Right renal cortex interstitium (tissue), 3 donors: ENCODE data around the gene ZBTB34. TPM values are rescaled to one million over a fixed set of nuclear protein-coding genes. Genes with fewer than 3 reads are reported as not detected.

Experiments used
- DNase-seq, 3 donors: peaks; one replicate each; pipeline ENCODE4 v3.0.0-alpha.2; 2013; ENCODE audit warnings: low read depth in 3 of 3, low spot score in 2 of 3
- polyA plus RNA-seq, 3 donors: library from polyadenylated mRNA; unstranded; fragments of 120-200 nt; gene quantifications; one replicate each; pipeline ENCODE4 v1.2.1, GENCODE V29; 2013; ENCODE audit not compliant: insufficient read length in 3 of 3

Gene ZBTB34
- polyA plus RNA-seq, 3 donors: 21.7 to 22.7 (median 22.2) TPM

DNA sequence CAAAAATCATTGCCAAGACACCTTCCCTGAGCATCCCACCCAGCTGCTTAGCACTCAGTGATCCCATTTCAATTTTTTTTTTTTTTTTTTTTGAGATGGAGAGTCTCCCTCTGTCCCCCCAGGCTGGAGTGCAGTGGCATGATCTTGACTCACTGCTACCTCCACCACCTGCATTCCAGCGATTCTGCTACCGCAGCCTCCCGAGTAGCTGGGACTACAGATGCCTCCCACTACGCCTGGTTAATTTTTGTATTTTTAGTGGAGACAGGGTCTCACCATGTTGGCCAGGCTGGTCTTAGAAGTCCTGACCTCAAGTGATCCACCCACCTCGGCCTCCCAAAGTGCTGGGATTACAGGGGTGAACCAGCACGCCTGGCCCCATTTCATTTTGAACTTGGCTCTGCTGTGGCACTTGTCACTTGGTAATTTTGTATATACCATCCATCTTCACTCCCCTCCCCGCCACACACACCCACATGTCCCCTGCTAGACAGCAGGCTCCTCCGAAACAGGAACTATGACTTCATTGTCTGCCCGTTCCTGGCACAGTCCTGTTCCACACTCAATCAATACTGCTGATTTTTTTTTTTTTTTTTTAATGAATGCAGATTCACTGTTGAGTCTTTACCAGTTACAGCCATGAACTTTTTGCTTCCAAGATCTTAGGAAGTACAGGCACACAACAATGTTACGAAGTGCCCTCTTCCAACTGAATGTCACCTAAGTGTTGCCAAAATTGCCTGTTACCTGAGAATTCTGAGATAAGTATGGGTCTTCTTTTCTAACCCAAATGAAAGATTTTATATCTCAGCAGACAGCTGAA lies 17.3 kb upstream of the ZBTB34 start:
- DNase-seq: no peak

DNA sequence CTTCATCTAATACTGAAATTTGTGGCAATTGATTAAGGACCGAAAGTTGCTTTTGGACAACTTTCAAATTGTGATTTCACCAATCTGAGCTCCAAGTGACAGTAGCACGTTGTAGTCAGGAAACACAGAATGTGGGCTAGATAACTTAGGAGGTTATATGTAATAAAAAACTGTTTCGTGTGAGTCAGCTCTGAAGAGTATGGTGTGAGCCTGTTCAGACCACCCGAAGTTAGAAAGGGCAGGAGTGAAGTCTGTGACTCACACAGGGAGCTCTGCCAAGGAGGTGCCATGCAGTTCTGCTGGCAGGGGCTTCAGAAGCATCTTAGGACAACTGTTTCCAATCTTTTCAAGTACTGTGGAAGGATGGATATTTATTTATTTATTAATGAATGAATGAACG lies 16.4 kb upstream of the ZBTB34 start:
- DNase-seq: no peak

DNA sequence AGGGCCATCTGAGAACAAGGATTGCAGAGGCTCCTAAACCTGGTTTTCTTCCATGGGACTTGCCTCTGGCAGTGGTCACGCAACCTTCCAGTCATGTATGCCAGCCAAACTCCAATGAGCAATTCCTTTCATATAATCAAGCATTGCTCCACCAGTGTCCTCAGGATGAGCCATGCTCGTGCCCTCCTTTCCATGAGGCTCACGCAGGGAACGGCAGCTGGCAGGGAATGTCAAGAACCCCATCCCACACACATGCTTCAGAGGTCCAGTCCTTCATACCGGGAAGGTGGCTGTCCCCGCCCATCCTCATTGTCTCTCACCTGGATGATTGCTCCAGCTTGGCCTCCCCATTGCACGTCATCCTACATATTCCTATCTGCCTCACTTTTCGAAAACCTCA lies 13.4 kb upstream of the ZBTB34 start:
- no peak for DNase-seq

DNA sequence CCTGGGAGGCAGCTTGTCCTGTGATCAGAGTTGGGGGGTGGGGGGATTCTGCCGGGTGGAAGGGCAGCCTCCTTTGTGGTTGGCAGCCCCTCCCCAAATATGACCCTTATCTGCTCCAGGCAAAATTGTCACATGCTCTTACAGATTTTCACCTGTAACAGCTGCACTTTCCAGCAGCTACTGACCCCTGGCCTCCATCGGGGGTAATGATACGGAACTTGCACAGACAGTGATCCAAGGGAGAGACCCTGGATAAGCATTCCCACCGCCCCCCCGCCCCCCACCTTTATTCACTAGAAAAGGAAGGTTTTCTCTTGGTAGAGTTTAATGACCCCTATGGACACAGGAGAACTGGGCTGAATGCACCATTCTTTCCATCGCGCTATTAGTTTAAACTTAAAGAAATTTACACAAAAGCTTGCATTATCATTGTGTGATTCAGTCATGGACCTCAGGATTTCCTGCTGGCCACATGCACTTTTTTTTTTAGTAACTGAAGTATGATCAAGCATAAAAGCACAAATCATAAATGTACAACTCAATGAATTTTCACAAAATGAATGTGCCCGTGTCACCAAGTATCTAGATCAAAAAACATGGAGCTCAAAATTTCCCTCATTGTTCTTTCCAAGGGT lies 10.7 kb upstream of the ZBTB34 start:
- peak in 1 of 3 donors; percentile 15 for DNase-seq

DNA sequence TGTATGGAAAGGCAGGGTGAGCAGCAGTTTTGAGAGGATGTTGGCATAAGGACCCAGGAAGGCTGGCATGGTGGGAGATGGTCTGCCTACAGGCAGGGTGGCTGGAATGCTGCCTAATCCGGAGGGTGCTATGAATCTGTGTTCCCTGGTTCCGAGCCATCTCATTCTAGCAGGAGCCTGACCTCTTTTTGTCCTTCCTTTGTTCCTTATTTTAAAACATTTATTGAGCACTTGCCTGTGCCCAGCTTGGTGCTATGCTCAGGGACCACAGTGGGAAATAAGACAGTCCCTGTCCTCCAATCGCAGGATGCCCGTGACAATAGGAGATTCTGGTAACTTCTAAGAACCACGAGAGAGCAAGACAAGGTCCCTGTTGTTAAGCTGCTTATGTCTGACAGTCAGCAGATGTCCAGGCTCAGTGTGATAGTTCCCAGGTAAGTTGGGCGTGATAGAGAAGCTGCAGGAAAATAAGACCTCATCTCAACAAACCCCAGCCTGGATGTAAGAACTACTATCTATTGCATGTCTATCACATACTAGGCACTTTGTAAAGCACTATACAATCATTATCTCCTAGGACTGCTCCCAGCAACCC lies 9.1 kb upstream of the ZBTB34 start:
- no peak for DNase-seq

DNA sequence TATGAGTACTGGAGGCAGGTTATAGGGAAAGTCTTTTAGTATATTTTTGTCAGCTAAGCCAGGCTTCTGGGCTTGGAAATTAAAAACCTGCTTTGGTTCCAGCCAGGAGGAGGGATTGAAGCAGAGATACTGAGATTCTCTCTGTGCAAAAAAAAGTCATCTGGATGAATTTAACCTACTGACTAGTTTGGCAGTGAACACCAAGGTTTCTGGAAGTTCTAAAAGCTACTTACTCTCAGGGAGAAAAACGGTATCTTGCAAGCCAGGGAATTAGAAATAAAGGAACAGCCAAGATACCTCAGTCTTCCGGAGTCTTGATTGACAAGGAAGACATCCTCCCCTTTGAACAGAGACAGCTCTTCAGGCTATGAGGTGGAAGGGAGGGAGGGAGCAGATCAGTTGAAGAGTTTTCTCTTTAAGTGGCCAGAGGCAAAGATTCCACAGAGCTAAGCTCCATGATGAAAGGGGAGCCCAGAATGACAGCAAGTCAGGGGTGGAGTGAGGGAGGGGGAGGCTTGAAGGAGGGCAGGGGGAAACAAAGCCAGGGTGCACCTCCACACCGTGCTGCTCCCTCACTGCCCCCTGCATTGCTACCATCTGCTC lies 8.3 kb upstream of the ZBTB34 start:
- no peak for DNase-seq

DNA sequence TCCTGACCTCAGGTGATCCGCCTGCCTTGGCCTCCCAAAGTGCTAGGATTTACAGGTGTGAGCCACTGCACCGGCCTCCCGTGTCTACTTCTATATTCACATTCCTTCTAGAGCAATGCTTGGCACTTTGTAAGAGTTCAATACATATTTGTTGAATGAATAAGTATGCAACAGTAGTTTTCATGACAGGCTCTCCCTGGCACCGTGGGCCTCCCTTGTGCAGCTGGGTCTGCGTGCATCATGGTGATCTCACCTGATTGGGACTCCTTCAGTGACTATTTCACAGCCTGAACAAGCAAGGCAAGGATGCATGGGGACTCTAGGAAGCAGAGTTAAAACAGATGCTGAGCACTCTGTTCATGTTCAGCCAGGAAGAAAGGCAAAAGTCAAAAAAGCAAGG lies 6.8 kb upstream of the ZBTB34 start:
- no peak for DNase-seq

DNA sequence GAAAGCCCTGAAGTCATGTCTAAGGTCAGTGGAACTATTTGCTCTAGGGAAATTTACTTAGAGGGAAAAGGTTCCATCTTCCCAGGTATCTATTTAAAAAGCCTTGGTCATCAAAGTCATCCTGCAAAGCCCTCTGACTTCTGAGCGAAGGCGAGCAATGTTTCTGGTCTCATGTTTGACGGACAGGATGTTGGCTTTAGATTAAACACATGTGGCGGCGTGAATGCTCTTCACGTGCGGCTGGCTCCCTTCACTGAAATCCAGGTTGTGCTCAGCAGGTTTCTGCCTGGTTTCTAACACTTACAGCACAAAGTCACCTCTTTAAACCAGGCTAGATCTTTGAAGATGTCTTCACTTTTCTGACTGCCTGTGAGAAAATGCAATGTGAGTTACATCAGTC lies 5.7 kb upstream of the ZBTB34 start:
- DNase-seq: no peak

DNA sequence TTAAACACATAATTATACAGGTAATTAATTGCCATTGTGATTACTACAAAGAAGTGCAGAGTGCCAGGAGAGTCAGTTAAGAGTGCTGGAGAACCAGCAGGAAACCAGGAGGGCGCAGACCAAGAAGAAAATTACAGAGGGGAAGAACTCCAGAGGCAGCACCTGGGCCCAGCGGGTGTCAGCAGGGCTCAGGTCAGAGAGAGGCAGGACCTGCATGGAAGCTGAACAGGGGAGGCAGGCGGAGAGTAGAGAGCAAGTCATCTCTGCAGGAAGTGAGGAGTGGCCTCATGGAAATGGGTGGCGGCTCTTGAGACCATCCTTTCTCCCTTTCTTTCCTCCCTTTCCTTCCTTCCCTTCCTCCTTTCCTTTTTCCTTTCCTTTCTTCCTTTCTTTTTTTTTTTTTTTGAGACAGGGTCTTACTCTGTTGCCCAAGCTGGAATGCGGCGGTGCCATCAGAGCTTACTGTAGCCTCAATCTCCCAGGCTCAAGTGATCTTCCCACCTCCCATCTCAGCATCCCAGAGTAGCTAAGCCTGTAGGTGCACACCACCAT lies 4.0 kb upstream of the ZBTB34 start:
- no peak for DNase-seq

DNA sequence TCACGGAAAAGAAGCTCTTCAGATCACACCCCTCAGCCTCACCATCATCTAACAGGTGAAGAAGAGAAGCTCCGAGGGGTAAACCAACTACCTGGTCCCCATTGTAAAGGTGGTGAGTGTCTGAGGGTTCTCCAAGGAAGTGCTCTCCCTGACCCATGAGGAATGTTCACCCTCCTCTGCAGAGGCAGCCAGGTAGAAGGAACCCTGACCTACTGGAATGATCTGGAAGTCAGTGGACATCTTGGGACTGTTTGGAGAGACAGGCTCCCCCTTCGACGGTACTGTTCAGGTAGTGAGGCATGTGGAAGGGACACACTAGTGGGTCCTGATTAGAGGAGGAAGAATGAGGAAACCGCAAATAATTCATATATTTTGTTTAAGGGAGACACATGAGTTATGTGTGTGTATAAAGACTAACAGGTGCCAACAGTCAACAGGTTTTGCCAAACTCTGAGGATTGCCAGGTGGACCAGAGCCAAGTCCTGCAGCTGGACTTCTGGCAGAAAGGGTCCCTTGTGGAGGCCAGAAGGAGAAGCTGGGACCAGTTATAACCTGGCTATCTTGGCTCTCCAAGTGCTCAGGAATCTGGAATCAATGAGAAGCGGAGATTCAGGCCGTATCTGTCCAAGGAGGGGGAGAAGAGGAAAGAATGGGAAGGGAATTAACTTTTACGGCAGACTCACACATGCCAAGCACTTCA lies 3.0 kb upstream of the ZBTB34 start:
- DNase-seq: no peak

DNA sequence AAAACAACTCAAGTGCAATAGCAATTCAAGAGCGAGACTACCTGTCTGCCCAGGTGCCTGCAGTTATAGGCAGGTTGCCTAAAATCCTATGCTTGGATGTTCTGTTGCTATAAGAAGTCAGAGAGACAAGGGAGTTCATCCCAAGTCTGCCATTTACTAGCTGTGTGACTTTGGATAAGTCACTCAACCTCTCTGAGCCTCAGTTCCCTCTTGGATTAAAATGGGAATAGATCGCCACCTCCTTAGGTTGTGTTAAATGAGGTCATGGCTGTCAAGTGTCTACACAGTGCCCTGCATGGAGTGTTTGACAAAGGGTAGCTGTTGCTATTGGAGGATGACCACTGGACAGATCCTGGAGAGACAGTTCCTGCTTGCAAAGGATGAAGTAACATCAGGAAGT lies 1.3 kb upstream of the ZBTB34 start:
- no peak for DNase-seq

DNA sequence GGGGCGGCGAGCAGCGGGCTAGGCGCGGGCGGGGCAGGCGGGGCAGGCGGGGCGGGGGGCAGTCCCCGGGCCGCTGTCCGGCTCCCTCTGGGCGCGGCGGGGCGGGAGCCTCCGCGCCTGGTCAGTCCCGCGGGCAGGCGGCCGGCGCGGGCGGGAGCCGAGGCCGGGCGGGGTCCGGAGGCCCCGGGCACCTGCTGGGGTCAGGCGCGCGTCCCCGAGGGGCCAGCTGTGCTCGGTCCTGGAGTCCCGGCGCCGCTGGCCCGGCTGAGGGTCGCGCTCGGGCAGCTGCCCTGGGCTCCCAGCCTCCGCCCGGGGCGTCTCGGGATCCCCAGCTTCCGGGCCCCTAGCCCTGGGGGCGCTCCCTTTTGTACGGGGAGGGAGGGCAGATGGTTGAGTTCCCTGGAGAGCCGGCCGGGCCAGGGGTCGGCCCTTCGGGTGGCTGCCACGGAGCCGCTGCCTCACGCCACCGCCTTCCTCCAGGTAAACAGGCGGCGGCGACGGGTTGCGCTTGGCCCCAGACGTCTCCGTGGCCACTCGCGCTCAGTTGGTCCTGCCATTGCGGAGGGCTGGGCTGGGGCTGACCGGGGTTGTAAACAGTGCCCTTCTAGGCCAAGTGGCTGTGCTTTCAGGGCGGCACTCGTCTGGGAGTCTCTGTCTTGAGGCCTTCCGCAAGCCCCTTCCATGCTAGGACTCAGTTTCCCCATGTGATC lies 473 bp downstream of the ZBTB34 start:
- no peak for DNase-seq

DNA sequence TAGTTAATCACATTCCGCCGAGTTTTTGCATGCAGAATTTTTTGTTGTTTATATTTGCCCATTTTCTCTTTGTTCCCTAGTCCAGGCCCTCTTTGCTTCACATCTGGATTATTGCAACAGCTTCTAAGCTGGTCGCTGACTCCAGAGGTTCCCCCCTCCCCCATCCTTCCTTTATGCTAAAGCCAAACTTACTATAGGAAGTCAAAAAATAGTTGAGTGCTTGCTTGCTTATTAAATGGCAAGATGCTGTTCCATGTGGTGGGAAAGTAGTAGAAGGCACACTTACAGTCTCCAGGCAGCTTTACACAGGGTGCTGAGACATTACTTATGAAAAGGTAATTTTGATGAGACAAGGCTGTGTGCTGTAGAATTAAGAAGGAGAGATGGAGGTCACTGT lies 1.3 kb downstream of the ZBTB34 start:
- no peak for DNase-seq

DNA sequence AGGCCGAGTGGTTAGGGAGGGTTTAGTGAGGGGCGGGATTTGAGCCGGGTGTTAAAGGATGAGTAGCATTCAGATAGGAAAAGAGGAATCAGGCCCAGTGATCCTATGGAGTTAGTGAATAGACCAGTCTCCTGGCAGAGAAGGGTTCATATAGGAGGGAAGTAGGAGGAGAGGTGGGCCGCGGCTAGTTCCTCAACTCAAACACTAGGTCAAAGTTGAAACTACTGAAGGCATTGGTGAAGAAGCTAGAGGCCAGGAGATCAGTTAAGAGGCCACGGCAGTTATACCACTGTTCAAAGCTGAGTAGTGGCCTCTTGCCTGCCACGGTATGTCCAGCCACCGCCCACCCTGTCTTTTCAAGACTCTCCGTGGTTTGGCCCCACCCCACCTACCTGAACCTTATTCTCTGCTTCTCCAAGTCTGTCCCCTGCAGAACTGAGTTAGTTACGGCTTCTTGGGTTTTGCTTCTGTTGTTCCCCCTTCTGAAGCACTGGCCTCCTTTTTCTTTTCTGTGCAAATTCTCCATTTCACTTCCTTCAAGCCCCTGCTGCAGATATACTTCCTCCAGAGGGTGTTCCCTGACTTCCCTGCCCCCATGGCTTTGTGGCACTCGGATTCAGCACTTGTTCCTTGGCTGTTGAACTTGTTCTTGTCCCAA lies 1.8 kb downstream of the ZBTB34 start:
- DNase-seq: no peak

DNA sequence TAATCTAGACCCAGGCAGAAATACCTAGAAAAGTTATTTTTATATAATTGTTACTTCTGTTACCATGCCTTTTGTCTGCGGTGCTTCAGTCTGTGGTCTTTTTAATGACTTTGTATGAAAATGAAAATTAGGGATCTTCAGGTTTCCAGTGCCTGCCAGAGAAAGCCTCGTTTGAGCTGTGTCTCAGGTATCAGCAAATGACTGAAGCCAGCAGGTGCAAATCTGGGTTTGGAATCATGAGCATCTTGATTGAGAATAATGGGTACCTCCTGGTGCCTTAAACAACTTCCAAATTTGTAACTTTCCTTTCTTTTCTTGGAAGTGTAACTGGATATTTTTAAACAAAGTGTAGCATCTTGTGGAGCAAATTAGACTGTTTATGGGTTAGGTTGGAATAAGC lies 4.3 kb downstream of the ZBTB34 start:
- DNase-seq: no peak

DNA sequence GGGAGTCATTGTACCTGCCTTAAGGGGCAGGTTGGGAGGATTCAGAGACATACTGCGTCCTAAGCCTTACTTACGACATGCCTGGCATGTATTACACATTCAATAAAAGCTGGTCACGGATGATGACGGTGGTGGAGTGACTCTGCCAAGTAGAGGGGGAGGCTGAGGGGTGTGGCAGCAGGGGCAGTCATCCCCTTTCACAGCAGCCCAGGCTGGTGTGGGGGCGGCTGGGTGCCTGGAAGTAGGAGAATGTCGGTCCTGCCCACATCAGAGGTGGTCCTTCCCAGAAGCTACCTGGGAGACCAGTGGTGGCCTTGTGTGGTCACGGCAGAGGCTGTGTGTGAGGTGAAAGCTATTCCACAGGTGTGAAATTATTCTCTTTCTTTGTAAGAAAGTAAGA lies 8.9 kb downstream of the ZBTB34 start:
- DNase-seq: no peak

DNA sequence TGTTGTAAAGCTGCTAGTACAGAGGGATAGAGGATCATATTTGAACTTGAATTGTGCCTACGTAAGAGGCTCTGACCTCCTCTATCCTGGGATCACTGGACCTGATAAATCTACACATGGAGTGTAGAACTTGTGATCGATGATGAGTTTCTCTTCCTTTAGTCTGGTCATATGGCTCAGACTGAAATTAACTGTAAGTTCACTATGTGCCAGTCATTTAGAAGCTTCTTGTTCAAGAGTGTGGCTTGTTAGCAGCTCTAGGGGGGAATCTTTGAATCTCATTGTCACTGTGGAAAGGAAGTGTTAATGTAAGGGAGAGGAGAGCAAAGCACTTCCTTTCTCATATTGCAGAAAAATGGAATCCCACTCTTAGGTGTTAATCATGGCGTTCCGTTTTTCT lies 12.1 kb downstream of the ZBTB34 start:
- DNase-seq: no peak

DNA sequence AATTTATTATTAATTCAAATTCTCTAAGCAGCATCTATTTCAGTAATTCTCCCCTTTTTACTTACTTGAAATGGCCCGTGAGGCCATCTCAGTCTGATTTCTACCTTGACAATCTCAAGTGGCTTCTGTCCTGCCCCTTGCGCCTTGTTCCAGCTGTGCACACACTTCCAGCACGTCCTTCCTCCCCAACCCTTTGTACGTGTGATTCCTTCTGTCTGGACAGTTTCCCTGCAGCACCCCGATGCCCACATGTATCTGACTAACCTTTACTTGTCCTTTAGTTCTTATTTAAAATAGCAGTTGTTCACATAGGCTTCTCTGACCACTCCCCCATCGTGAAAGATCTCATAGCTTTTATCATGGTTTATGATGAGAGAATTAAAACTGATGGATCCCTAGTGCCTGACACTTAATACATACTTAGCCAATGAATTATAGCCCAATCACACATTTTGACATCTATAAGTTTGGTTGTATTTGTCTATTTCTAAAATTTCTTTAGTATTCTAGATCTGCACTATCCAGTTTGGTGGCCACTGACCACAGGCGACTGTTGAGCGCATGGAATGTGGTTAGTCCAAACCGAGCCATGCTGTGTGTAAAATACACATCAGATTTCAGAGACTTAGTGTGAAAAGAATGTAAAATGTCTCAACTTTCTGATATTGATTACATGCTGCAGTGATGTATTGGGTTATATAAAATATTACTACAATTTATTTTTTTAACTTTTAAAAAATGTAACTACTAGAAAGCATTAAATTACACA lies 14.3 kb downstream of the ZBTB34 start:
- DNase-seq: no peak
